ENCODE results near the gene PARD3.

The PARD3 gene

DNA sequence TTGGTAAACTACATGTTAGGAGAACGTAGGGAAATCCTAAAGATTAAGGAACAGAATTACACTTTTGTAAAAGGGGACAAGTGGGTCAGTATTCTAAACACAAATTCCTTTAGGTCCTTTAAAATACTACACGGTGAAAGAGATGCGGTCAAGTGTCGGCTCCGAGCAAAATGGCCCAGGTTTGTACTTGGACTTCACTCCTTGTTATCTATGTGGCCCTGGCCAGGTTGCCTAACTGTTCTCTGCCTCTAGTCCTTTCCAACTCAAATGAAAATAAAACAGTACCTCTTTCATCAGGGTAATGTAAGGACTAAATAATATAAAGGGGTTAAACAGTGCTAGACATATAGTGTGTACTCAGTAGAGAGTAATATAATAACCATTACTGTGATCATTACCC lies 344.8 kb downstream of the PARD3 start:
- no peak for TF ChIP-seq CTCF (conservative IDR thresholded peaks at IDR 0.05)
- no peak overlapping the region for H3K27ac ChIP-seq

- H3K27ac ChIP-seq = no peak overlapping the region
- TF ChIP-seq CTCF (conservative IDR thresholded peaks at IDR 0.05) = no peak
Observed at GRCh38 chr10:34469446-34469845, 345.6 kb downstream of the PARD3 start.

DNA sequence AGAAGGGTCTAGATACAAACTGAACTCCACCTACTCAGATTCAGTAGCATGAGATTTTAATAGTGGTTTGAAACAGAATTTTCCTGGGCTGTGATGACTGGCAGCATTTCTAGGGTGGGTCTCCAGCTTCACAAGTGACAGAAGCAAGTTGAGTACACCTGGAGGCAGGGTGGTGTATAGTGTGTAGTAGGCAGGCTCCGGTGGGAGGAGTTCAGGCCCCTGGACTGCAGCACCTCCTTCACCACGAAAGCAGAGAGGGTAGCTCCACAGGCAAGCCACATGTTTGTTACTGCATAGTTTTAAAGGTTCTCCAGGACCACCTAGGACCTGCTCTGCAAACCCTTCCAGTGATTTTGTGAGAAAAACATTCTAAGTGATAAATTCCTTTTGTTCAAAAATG lies 347.2 kb downstream of the PARD3 start:
- no peak for TF ChIP-seq CTCF (conservative IDR thresholded peaks at IDR 0.05)
- no peak overlapping the region for H3K27ac ChIP-seq

- H3K27ac ChIP-seq = no peak overlapping the region
Observed at GRCh38 chr10:34467364-34467763, 347.7 kb downstream of the PARD3 start.

GRCh38 chr10:34465678-34466077 lies 349.4 kb downstream of the PARD3 start:
- no peak overlapping the region for H3K27ac ChIP-seq
- no peak for TF ChIP-seq CTCF (conservative IDR thresholded peaks at IDR 0.05)

More at GRCh38 chr10:34467364-34467763, 347.7 kb downstream of the PARD3 start:
- TF ChIP-seq CTCF (conservative IDR thresholded peaks at IDR 0.05) = no peak

DNA sequence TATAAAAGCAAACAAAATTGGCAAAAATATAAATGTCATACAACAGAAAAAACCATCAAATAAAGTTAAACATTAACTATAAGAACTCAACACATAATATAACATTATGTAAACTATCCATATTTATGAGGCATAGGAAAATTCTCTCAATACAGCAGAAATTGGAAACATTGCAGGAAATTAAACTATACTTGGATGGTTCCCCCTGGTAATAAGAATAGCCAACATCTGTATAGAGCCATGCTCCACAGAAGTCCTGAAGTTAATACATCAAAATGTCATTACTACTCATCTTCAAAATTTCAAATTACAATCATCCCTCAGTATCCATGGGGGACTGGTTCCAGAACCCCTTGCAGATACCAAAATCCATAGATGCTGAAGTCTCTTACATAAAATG lies 350.5 kb downstream of the PARD3 start:
- TF ChIP-seq CTCF (conservative IDR thresholded peaks at IDR 0.05) = no peak
- H3K27ac ChIP-seq = no peak overlapping the region

DNA sequence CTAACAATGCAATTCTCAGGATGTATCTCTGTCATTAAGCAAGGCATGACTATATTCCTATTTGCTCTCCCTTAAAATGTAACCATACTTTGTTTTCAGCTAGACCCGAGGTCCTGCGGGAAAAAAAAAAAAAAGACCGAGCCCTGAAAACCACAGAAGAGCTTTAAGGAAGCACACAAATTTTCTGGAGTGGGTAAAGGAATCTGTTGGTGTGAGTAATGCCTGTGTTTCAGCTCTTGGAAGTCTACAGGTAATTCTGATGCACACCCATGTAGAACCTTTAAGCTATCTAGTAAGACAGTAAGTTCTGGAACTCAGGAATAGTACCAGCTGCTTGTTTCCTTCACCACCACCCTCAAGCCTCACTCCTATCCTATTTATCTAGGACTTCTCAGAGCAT lies 351.1 kb downstream of the PARD3 start:
- no peak for TF ChIP-seq CTCF (conservative IDR thresholded peaks at IDR 0.05)
- H3K27ac ChIP-seq = no peak overlapping the region

GRCh38 chr10:34462993-34463392 lies 352.1 kb downstream of the PARD3 start:
- H3K27ac ChIP-seq = no peak overlapping the region
- no peak for TF ChIP-seq CTCF (conservative IDR thresholded peaks at IDR 0.05)
